Lung microvascular endothelial cell (primary cell): ENCODE measurements around the gene RASSF6. TPM values are rescaled to one million over a fixed set of nuclear protein-coding genes. Genes with fewer than 3 reads are reported as not detected.
A peak's percentile ranks its signal among the peaks of the same experiment; 100 is the strongest.
"Not testable (repeated sequence)": the region's sequence is repeated elsewhere in the genome, so short reads cannot be mapped to it uniquely, and the experiment has no call there.

ENCODE experiments used
- DNase-seq, 2 donors: peaks; one replicate each; pipeline versions ENCODE4 v3.0.0 to v3.0.0-alpha.2; 2010; ENCODE audit warnings: low read depth in 2 of 2
- total RNA-seq: library from RNA; depleted of rRNA; stranded (reverse); fragments of >200 nt; gene quantifications from 2 replicates; pipeline ENCODE4 v1.2.1, GENCODE V29; 2014

The RASSF6 gene
- not detected in 2 replicates for total RNA-seq

- no peak for DNase-seq
These were observed at the start of gene RASSF6 for GRCh38 chr4:73620115-73620792. RASSF6 (minus strand) TSS chr4:73620436; CDS start chr4:73611795, 8,641 bp downstream.

- DNase-seq, result peak in 1 of 2 donors; percentile 14
These were observed 49.4 kb upstream of the RASSF6 start for GRCh38 chr4:73669410-73670183.

GRCh38 chr4:73668782-73669201 is 48.6 kb upstream of the RASSF6 start:
- DNase-seq, result peak in 1 of 2 donors; percentile 39

GRCh38 chr4:73665924-73666323 is 45.7 kb upstream of the RASSF6 start:
- DNase-seq, result not testable (repeated sequence)

GRCh38 chr4:73664470-73664869 is 44.2 kb upstream of the RASSF6 start:
- no peak for DNase-seq

GRCh38 chr4:73663576-73663975 is 43.3 kb upstream of the RASSF6 start:
- no peak for DNase-seq

- DNase-seq, result peak; percentile 81 to 85
These were observed 42.7 kb upstream of the RASSF6 start for GRCh38 chr4:73662709-73663546.

GRCh38 chr4:73661646-73662119 is 41.4 kb upstream of the RASSF6 start:
- peak; percentile 79 to 99 for DNase-seq

DNA sequence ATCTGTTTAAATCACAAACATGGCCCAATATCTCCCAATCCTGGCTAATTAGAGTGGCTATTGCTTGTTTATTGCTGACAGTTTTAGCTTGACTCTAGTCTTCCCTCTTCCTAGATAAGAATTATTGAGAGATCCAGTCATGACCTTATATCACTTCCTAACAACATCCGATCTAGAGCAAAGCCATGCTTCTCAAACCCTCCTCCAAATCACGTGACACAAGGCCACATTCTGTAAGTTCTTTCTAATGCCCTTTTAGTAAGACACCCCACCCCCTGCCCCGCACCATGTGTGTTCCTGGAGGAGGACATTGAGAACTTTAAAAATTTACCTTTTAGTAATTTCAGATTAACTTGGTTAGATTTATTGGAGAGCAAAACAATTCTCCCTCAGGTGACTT is 40.6 kb upstream of the RASSF6 start:
- no peak for DNase-seq

- peak; percentile 75 to 82 for DNase-seq
These were observed 33.5 kb upstream of the RASSF6 start for GRCh38 chr4:73653695-73654106.

GRCh38 chr4:73650250-73650649 is 30.0 kb upstream of the RASSF6 start:
- no peak for DNase-seq

DNA sequence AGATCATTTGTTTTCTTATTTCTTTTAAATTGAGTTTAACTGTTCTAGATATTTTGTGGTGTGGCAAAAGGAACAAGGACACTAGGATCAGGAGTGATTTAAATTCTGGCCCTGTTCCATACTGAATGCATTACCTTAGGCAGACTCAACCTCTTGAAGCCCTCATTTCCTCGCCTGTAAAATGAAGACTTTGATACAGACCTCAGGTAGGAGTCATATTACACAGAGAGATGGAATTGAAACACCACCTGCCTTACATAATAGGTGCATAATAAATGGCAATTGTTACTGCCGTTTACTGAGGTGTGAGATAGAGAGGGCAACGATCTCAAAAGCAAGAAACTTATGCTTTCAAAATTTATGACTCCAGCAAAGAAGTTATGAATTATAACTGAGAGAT is 28.2 kb upstream of the RASSF6 start:
- DNase-seq, result no peak

DNA sequence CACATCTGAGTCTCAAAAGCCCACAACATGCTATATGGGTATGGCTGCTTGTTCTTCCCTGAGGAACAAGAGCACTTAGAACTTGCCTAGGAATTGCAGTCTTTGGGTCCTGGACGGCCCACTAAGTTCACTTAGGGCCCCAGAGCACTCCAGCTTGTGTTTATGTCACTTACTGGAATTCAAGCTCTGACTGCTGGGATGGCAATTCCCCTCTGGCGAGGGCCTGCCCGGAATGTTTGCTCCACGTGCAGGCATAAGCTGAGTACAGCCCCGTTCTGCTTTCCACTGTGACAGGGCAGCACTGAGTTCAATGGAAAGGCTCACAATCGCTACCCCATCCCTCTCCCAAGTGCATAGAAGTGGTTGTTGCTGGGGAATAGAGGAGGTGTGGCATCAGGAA is 25.9 kb upstream of the RASSF6 start:
- no peak for DNase-seq

- no peak for DNase-seq
These were observed 11.5 kb upstream of the RASSF6 start for GRCh38 chr4:73631565-73632226.

DNA sequence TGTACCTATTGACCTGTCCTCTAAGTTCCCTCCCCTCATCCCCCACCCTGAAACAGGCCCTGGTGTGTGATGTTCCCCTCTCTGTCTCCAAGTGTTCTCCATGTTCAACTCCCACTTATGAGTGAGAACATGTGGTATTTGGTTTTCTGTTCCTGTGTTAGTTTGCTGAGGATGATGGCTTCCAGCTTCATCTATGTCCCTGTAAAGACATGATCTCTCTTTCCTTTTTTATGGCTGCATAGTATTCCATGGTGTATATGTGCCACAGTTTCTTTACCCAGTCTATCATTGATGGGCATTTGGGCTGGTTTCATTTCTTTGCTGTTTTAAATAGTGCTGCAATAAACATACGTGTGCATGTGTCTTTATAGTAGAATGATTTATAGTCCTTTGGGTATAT is 8.6 kb upstream of the RASSF6 start:
- DNase-seq, result not testable (repeated sequence)

DNA sequence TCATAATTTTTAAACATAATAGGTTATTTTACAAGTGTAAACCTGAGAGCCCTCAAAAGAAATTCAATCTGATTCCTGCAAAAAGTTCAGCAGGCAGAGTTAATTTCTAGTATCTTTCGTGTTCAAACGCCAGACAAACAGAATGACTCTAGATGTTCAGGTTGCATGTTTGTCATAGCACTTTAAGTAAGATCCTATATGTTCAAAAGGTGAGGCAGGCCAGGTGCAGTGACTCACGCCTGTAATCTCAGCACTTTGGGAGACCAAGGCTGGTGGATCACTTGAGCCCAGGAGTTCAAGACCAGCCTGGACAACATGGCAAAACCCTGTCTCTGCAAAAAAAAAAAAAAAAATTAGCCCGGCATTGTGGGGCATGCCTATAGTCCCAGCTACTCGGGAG is 1.1 kb upstream of the RASSF6 start:
- no peak for DNase-seq

DNA sequence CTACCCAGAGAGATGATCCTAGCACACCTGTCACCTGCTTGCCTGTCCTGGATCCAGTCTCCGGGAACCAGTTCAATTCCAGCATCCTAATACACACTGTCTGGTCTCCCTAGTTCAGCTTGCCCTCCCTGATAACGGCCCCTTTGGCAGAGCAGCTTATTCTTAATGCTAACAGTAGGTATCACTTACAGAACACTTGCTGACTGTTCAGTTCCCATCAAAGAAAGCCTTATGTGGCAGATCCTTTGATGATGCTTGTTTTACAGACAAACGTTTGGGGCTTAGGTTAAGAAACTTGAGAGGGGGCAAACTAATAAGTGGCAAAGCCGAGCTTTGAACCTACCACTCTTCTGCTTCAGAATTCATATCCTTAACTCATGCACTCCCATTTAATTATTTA is 890 bp downstream of the RASSF6 start:
- DNase-seq, result no peak

GRCh38 chr4:73617256-73617655 is 3.0 kb downstream of the RASSF6 start:
- DNase-seq, result no peak

GRCh38 chr4:73615613-73616012 is 4.6 kb downstream of the RASSF6 start:
- DNase-seq, result no peak

GRCh38 chr4:73614311-73614867 is 5.8 kb downstream of the RASSF6 start:
- DNase-seq, result no peak

DNA sequence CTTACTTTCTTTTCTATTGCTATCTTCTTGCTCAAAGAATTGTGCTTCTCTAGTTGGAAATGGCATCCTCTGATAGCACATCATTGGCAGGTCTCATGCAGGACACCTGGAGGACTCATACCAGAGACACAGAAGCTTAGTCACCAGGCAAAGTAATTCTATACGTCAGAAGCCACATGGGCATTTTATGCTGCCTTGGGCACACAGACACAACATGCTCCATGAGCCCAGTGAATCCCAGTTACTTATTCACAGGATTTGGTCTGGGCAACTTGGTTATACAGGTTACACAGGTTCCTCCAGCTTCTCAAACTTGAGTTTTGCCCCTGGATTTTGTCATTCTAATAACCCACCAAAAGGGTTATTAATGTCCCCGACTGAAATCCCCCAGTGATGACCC is 7.1 kb downstream of the RASSF6 start:
- DNase-seq, result no peak
